Liver (tissue), 9 donors: Measurements from ENCODE around the gene GABARAP. TPM values are rescaled to one million over a fixed set of nuclear protein-coding genes. Genes with fewer than 3 reads are reported as not detected.

Experiments used
- DNase-seq: peaks from one replicate; pipeline ENCODE4 v3.0.0-alpha.2; 2017; ENCODE audit warnings: low spot score
- H3K27ac ChIP-seq, 2 donors: one replicate each; pipeline ENCODE4 v1.7.0; 2013; ENCODE audit warnings: inconsistent platforms in 2 of 2, low read length in 2 of 2, control low read depth in 1 of 2, low read depth in 1 of 2, mild to moderate bottlenecking in 1 of 2
- H3K27me3 ChIP-seq, 4 donors: one replicate each; pipeline versions ENCODE4 v1.6.1 to v1.7.0; 2013; ENCODE audit warnings: low read length in 3 of 4, inconsistent platforms in 1 of 4, mild to moderate bottlenecking in 1 of 4, moderate library complexity in 1 of 4; ENCODE audit not compliant: control insufficient read depth in 4 of 4, insufficient read depth in 4 of 4
- H3K36me3 ChIP-seq, 4 donors: one replicate each; pipeline versions ENCODE4 v1.6.1 to v1.7.0; 2013; ENCODE audit warnings: low read length in 3 of 4, mild to moderate bottlenecking in 3 of 4, low read depth in 1 of 4, moderate library complexity in 1 of 4; ENCODE audit not compliant: control insufficient read depth in 4 of 4, insufficient read depth in 3 of 4
- H3K4me1 ChIP-seq, 4 donors: one replicate each; pipeline versions ENCODE4 v1.6.1 to v1.7.0; 2013; ENCODE audit warnings: low read length in 3 of 4, mild to moderate bottlenecking in 3 of 4, moderate library complexity in 1 of 4; ENCODE audit not compliant: control insufficient read depth in 4 of 4, insufficient read depth in 4 of 4
- H3K4me3 ChIP-seq, 3 donors: one replicate each; pipeline versions ENCODE4 v1.6.1 to v1.7.0; 2013; ENCODE audit warnings: low read length in 3 of 3, control low read depth in 1 of 3, low read depth in 1 of 3, mild to moderate bottlenecking in 1 of 3
- H3K9ac ChIP-seq, 2 donors: one replicate each; pipeline ENCODE4 v1.7.0; 2013; ENCODE audit warnings: low read length in 2 of 2, mild to moderate bottlenecking in 2 of 2, moderate library complexity in 2 of 2, control low read depth in 1 of 2, low read depth in 1 of 2
- H3K9me3 ChIP-seq, 4 donors: one replicate each; pipeline versions ENCODE4 v1.6.1 to v1.7.0; 2013; ENCODE audit warnings: low read length in 3 of 4; ENCODE audit not compliant: control insufficient read depth in 4 of 4
- CTCF ChIP-seq: fragments of 150-350 bp; IDR thresholded peaks from 2 replicates; pipeline ENCODE4 v1.5.1; 2017; ENCODE audit warnings: improper control_type of control experiment, low read depth, low read length; ENCODE audit not compliant: missing input control
- EGR1 ChIP-seq, 2 donors: IDR thresholded peaks; 2 replicates each; pipeline ENCODE4 v1.6.1; 2016 to 2018; ENCODE audit warnings: antibody characterized with exemption in 2 of 2, low read depth in 2 of 2
- FOXA1 ChIP-seq: IDR thresholded peaks from 2 replicates; pipeline ENCODE4 v1.6.1; 2016; ENCODE audit warnings: antibody characterized with exemption
- GABPA ChIP-seq, 2 donors: IDR thresholded peaks in 1 of 2; conservative IDR thresholded peaks in 1 of 2; 2 replicates each; pipeline ENCODE4 v1.6.1; 2016; ENCODE audit warnings: antibody characterized with exemption in 2 of 2, mild to moderate bottlenecking in 1 of 2, moderate library complexity in 1 of 2
- HNF4A ChIP-seq, 2 donors: conservative IDR thresholded peaks; 2 replicates each; pipeline ENCODE4 v1.6.1; 2016; ENCODE audit warnings: antibody characterized with exemption in 2 of 2, mild to moderate bottlenecking in 2 of 2
- JUND ChIP-seq, 2 donors: IDR thresholded peaks; 2 replicates each; pipeline ENCODE4 v1.6.1; 2016; ENCODE audit warnings: antibody characterized with exemption in 2 of 2
- NR2F2 ChIP-seq: IDR thresholded peaks from 2 replicates; pipeline ENCODE4 v1.6.1; 2016; ENCODE audit warnings: antibody characterized with exemption
- RAD21 ChIP-seq, 2 donors: IDR thresholded peaks; 2 replicates each; pipeline ENCODE4 v1.6.1; 2016; ENCODE audit warnings: antibody characterized with exemption in 2 of 2, mild to moderate bottlenecking in 2 of 2
- REST ChIP-seq: IDR thresholded peaks from 2 replicates; pipeline ENCODE4 v1.6.1; 2016; ENCODE audit warnings: antibody characterized with exemption, mild to moderate bottlenecking
- SP1 ChIP-seq: IDR thresholded peaks from 2 replicates; pipeline ENCODE4 v1.6.1; 2018; ENCODE audit warnings: antibody characterized with exemption, mild to moderate bottlenecking
- TAF1 ChIP-seq: conservative IDR thresholded peaks from 2 replicates; pipeline ENCODE4 v1.6.1; 2016; ENCODE audit warnings: antibody characterized with exemption, mild to moderate bottlenecking
- ZBTB33 ChIP-seq: IDR thresholded peaks from 2 replicates; pipeline ENCODE4 v1.6.1; 2016; ENCODE audit warnings: antibody characterized with exemption
- WGBS: extraction: QIAGEN DNeasy Blood & Tissue Kit; methylation state at CpG from one replicate; pipeline ENCODE4 v1.1.7; 2013; 5-methylcytosine and 5-hydroxymethylcytosine counted together
- polyA plus RNA-seq, 2 donors: library from polyadenylated mRNA; stranded (reverse) in 1 of 2; unstranded in 1 of 2; fragments of 200-250 nt in 1 of 2; fragments of >200 nt in 1 of 2; fragmentation: Nextera tagmentation in 1 of 2; extraction: Ambion mirVana in 1 of 2; gene quantifications; one replicate each; pipeline versions ENCODE4 v1.2.1 to v1.2.3, GENCODE V29; 2013 to 2015
- total RNA-seq, 2 donors: library from RNA; depleted of rRNA; stranded (reverse); fragments of >200 nt; gene quantifications; one replicate each; pipeline ENCODE4 v1.2.3, GENCODE V29; 2014
- donor health status: healthy.
- donor health status: healthy.
- donor health status: healthy.
- donor health status: healthy.
- donor health status: healthy.

The GABARAP gene
- total and polyA plus RNA-seq, 4 donors, result 74.4 to 489 (median 205) TPM

GRCh38 chr17:7279448-7279847 is 37.2 kb upstream of the GABARAP start:
- H3K9ac ChIP-seq, result no peak overlapping the region
- no peaks in the 10 kb centered on the region for H3K9me3 ChIP-seq
- H3K4me1 ChIP-seq, result peaks cover 9 to 19% (median 13%) of the 10 kb centered on the region in 4 donors
- no peak overlapping the region for H3K4me3 ChIP-seq
- H3K27ac ChIP-seq, result no peak overlapping the region
- 83% methylated on average over 8 of the region's 8 CpGs for WGBS
- H3K36me3 ChIP-seq, result no peaks in the 10 kb centered on the region
- no peak for DNase-seq
- no peak for TF ChIP-seq FOXA1
- no peak for TF ChIP-seq JUND (IDR thresholded peaks at IDR 0.05)
- H3K27me3 ChIP-seq, result no peaks in the 10 kb centered on the region

GRCh38 chr17:7266784-7267183 is 24.5 kb upstream of the GABARAP start:
- no peaks in the 10 kb centered on the region for H3K27me3 ChIP-seq

GRCh38 chr17:7263801-7264078 is 21.5 kb upstream of the GABARAP start:
- no peaks in the 10 kb centered on the region for H3K27me3 ChIP-seq
- DNase-seq, result no peak
- no peak overlapping the region for H3K4me3 ChIP-seq
- no peak overlapping the region for H3K9ac ChIP-seq
- WGBS, result 56% methylated on average over 4 of the region's 4 CpGs
- no peak overlapping the region for H3K27ac ChIP-seq
- TF ChIP-seq HNF4A (conservative IDR thresholded peaks at IDR 0.05) (no peak), GABPA (IDR thresholded peaks at IDR 0.05 in 1 of 2, conservative IDR thresholded peaks at IDR 0.05 in 1 of 2) (no peak), RAD21 (IDR thresholded peaks at IDR 0.05) (no peak), CTCF (no peak), NR2F2 (no peak)
- peaks cover 7 to 43% (median 23%) of the 10 kb centered on the region in 4 donors for H3K4me1 ChIP-seq
- H3K36me3 ChIP-seq, result no peaks in the 10 kb centered on the region
- no peaks in the 10 kb centered on the region for H3K9me3 ChIP-seq

More at GRCh38 chr17:7266784-7267183, 24.5 kb upstream of the GABARAP start:
- Histone ChIP-seq H3K4me3 (no peak overlapping the region), H3K9ac (no peak overlapping the region), H3K36me3 (no peaks in the 10 kb centered on the region), H3K4me1 (peaks cover 4 to 19% (median 12%) of the 10 kb centered on the region in 4 donors), H3K9me3 (no peaks in the 10 kb centered on the region), H3K27ac (no peak overlapping the region)
- DNase-seq, result no peak
- 77% methylated on average over 1 of the region's 1 CpG for WGBS
- no peak for TF ChIP-seq ZBTB33

- no peak overlapping the region for H3K9ac ChIP-seq
- peak; percentile 43 for DNase-seq
- H3K9me3 ChIP-seq, result no peaks in the 10 kb centered on the region
- peaks cover 13 to 49% (median 27%) of the 10 kb centered on the region in 4 donors for H3K4me1 ChIP-seq
- H3K36me3 ChIP-seq, result no peaks in the 10 kb centered on the region
- 12% methylated on average over 26 of the region's 26 CpGs for WGBS
- H3K4me3 ChIP-seq, result peak overlapping the region in 1 of 3 donors; percentile 63
- no peak overlapping the region for H3K27ac ChIP-seq
- no peaks in the 10 kb centered on the region for H3K27me3 ChIP-seq
- TF ChIP-seq REST (no peak), SP1 (no peak), EGR1 (IDR thresholded peaks at IDR 0.05; ENCODE audit: low read depth in 2 of 2) (no peak), TAF1 (no peak), CTCF (no peak)
These were observed 20.9 kb upstream of the GABARAP start for GRCh38 chr17:7262935-7263800.
